Endometrial microvascular endothelial cells (primary cell): ENCODE results near the gene MCHR2. TPM values are rescaled to one million over a fixed set of nuclear protein-coding genes. Genes with fewer than 3 reads are reported as not detected.

ENCODE experiments used
- in situ Hi-C: cut with HindIII; loops from 2 replicates; pipeline ENCODE4 v1.10.0; 2017; ENCODE audit warnings: low sequenced_read_pairs, low pct_unique_long_range_greater_than_20kb; ENCODE audit errors: inconsistent ontology term
- total RNA-seq: library from RNA; depleted of rRNA; stranded (reverse); fragments of >200 nt; gene quantifications from one replicate; pipeline ENCODE4 v1.2.3, GENCODE V29; 2015; ENCODE audit errors: inconsistent ontology term

The MCHR2 gene
- total RNA-seq, 1 donor from 2014 or later = not detected

GRCh38 chr6:99933129-99933528 lies 60.9 kb downstream of the MCHR2 start:
- in situ Hi-C loops = no loop called here

DNA sequence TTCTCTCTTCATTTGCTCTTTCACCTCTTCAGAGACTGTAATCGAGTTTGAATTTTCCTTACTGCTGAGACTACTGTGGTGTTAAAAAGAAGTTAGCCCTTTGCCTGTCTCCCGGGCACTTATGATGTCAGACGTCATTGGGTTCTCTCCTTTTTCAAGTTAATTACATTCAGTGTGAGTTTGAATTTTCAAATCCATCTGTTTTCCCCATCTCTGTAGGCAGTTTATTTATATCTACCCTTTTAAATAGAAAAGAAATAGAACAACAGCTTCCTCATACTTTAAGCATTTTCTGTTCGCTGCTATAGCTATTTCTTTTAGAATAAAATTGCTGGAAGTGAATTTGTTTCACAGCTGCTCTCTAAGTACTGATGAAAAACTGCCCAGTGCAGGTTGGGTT lies 81.4 kb downstream of the MCHR2 start:
- in situ Hi-C loops = no loop called here

GRCh38 chr6:99905209-99906106 lies 88.6 kb downstream of the MCHR2 start:
- in situ Hi-C loops = no loop called here

GRCh38 chr6:99901596-99902384 lies 92.2 kb downstream of the MCHR2 start:
- in situ Hi-C loops = no loop called here

- in situ Hi-C loops = no loop called here
Observed at GRCh38 chr6:99894815-99895214, 99.2 kb downstream of the MCHR2 start.

DNA sequence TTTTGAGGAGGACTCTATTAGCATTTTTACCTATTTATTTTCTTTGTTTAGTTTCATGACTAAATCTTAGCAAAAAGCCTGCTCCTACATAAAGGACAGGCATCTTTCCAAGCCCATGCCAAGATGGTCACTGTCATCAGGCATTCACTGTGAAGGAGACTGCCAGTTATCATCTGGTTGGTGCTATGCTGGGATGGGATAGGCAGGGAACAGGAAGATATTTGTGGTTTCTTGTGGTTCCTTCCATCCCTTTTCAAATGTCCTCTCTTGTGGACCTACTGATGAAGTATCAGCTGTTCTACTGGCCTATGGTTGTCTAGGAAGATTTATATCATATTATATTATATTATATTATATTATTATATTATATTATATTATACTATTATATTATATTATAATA lies 107.0 kb downstream of the MCHR2 start:
- in situ Hi-C loops = no loop called here

GRCh38 chr6:99885051-99885450 lies 109.0 kb downstream of the MCHR2 start:
- in situ Hi-C loops = no loop called here

DNA sequence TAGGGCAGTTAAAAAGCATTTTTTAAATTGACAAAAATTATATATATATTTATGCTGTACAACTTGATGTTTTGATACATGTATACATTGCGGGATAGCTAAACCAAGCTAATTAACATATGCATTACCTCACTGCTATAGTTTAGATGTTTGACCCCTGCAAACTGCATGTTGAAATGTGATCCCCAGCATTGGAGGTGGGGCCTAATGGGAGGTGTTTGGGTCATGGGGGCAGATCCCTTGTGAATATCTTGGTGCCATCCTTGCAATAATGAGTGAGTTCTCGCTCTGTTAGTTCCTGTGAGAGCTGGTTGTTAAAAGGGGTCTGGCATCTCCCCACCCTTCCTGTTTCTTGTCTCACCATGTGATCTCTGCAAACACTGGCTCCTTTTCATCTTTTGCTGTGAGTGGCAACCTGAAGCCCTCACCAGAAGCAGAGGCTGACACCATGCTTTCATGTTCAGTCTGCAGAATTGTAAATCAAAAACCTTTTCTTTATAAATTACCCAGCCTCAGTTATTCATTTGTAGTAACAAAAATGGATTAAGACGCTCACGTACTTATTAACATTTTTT lies 111.8 kb downstream of the MCHR2 start:
- in situ Hi-C loops = no loop called here

- in situ Hi-C loops = no loop called here
Observed at GRCh38 chr6:99879431-99879830, 114.6 kb downstream of the MCHR2 start.

GRCh38 chr6:99875068-99875467 lies 119.0 kb downstream of the MCHR2 start:
- in situ Hi-C loops = no loop called here

DNA sequence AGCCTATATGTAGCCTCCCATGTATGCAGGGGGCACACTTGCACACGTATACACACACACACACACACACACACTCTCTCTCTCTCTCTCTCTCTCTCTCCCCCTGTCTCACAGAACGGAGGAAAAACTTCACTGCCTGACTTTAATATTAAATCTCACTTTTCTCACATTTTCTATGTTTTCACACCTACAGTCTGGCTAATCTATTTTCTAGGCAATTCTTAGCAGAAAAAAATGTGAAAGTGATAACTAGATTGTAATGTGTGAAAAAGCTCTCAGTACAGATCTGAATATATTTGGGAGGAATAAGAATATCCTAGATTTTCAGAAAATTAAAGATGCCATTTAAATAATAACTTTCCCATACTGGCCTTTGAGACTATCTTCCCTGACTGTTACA lies 120.9 kb downstream of the MCHR2 start:
- in situ Hi-C loops = no loop called here

DNA sequence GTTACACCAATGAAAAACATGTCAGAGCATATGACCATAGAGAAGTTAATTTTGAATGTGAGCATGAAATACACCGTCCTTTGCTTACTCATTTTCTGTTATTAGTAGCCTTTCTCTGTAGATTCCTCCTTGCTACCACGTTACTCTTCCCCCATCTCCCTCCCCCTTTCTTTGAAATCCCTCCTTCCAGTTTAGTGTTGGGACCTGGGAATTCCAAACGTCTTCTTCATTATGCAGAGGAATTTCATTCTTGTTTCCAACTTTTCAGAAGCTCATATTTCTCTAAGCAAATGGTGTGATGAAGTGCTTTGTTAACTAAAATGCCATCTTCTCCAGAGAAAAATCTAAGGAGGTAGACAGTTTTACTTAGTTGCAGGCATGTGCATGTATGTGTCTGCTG lies 122.4 kb downstream of the MCHR2 start:
- in situ Hi-C loops = no loop called here
